Caco-2 (cell line): ENCODE data around the gene QRFP. TPM values are rescaled to one million over a fixed set of nuclear protein-coding genes. Genes with fewer than 3 reads are reported as not detected.

Experiments used
- BruUV-seq: library from RNA; stranded (reverse); fragments of 400-500 nt; replicated peaks from 2 replicates; lab custom pipeline; 2021; lab: Mats Ljungman, UMichigan
- CTCF ChIA-PET: fragments of 300-600 bp; sonication (Branson Sonifier 250); formaldehyde crosslinking; loops from one replicate; lab custom pipeline; 2022; ENCODE audit warnings: antibody characterized with exemption; lab: Charles Lee
- POLR2A ChIA-PET: fragments of 300-600 bp; sonication (Branson Sonifier 250); formaldehyde crosslinking; loops from one replicate; lab custom pipeline; 2022; ENCODE audit warnings: antibody characterized with exemption; lab: Charles Lee
- DNase-seq, 2 experiments: peaks; one replicate each; pipeline versions ENCODE4 v3.0.0 to v3.0.0-alpha.2; 2020 to 2022
- H3K27me3 ChIP-seq: replicated peaks from 2 replicates; pipeline ENCODE4 v1.6.0; 2011; ENCODE audit warnings: low read length; ENCODE audit not compliant: control insufficient read depth, insufficient read depth
- H3K36me3 ChIP-seq: 2 replicates; pipeline ENCODE4 v1.5.1; 2011; ENCODE audit warnings: low read length; ENCODE audit not compliant: control insufficient read depth, insufficient read depth
- H3K4me1 ChIP-seq: fragments of 250-450 bp; sonication (Bioruptor Pico); 2 replicates; pipeline ENCODE4 v1.5.1; 2020; ENCODE audit warnings: mild to moderate bottlenecking
- H3K4me3 ChIP-seq: 2 replicates; pipeline ENCODE4 v1.5.1; 2011; ENCODE audit warnings: low read depth, mild to moderate bottlenecking, control low read depth, low read length
- H3K9me3 ChIP-seq: fragments of 250-450 bp; sonication (Bioruptor Pico); 2 replicates; pipeline ENCODE4 v1.5.1; 2020; ENCODE audit warnings: mild to moderate bottlenecking, moderate library complexity
- H3K27ac Mint-ChIP-seq: one replicate; pipeline ENCODE4 v1.8.0; 2022; ENCODE audit warnings: mixed read lengths; ENCODE audit not compliant: unreplicated experiment
- H3K27me3 Mint-ChIP-seq: one replicate; pipeline ENCODE4 v1.8.0; 2022; ENCODE audit warnings: mixed read lengths; ENCODE audit not compliant: insufficient read depth, unreplicated experiment
- H3K36me3 Mint-ChIP-seq: one replicate; pipeline ENCODE4 v1.8.0; 2022; ENCODE audit warnings: mild to moderate bottlenecking, mixed read lengths; ENCODE audit not compliant: insufficient read depth, unreplicated experiment
- H3K4me1 Mint-ChIP-seq: one replicate; pipeline ENCODE4 v1.8.0; 2022; ENCODE audit warnings: low read depth, mixed read lengths; ENCODE audit not compliant: unreplicated experiment
- H3K4me3 Mint-ChIP-seq: one replicate; pipeline ENCODE4 v1.8.0; 2022; ENCODE audit warnings: mild to moderate bottlenecking, moderate library complexity, mixed read lengths; ENCODE audit not compliant: unreplicated experiment
- H3K9me3 Mint-ChIP-seq: one replicate; pipeline ENCODE4 v1.8.0; 2022; ENCODE audit warnings: mixed read lengths; ENCODE audit not compliant: unreplicated experiment
- CTCF ChIP-seq, 2 experiments: fragments of 200-600 bp in 1 of 2; IDR thresholded peaks; 1 replicate in 1 of 2; 2 replicates in 1 of 2; pipeline versions ENCODE4 v1.5.1 to v1.8.0; 2011 to 2022; ENCODE audit warnings: antibody characterized with exemption in 1 of 2, control low read depth in 1 of 2, inconsistent platforms in 1 of 2, low read depth in 1 of 2, low read length in 1 of 2, mild to moderate bottlenecking in 1 of 2, moderate library complexity in 1 of 2; ENCODE audit not compliant: insufficient read depth in 1 of 2, severe bottlenecking in 1 of 2, unreplicated experiment in 1 of 2
- intact Hi-C: fragments of 100-400 bp; cut with micrococcal nuclease; formaldehyde crosslinking; loops from one replicate; pipeline ENCODE4 v1.10.0; 2022; ENCODE audit not compliant: unreplicated experiment
- total RNA-seq: library from RNA; stranded (reverse); gene quantifications from 2 replicates; pipeline ENCODE4 v1.2.3, GENCODE V29; 2022

The QRFP gene
- total RNA-seq, 1 experiment from 2014 or later, result not detected

DNA sequence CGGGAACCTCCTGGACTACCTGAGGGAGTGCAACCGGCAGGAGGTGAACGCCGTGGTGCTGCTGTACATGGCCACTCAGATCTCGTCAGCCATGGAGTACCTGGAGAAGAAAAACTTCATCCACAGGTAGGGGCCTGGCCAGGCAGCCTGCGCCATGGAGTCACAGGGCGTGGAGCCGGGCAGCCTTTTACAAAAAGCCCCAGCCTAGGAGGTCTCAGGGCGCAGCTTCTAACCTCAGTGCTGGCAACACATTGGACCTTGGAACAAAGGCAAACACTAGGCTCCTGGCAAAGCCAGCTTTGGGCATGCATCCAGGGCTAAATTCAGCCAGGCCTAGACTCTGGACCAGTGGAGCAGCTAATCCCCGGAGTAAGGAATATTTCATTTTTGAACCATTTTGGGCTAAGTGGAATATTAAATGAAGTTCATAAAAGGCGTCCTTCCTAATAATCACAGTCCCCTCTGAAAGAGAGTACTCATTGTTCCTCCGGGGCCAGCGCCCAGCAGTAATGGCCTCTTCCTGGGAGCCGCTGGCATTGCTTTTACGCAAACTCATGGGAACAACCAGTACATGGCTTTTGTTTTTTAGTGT lies 23.6 kb downstream of the QRFP start:
- Histone ChIP-seq H3K4me1 (no peaks in the 10 kb centered on the region), H3K9me3 (no peaks in the 10 kb centered on the region), H3K27me3 (no peaks in the 10 kb centered on the region), H3K36me3 (peaks cover 6% of the 10 kb centered on the region), H3K4me3 (no peak overlapping the region)
- CTCF ChIA-PET, result no interaction called here
- DNase-seq, result no peak
- peaks cover 73% of the 10 kb centered on the region for H3K36me3 Mint-ChIP-seq
- H3K27me3 Mint-ChIP-seq, result no peaks in the 10 kb centered on the region
- H3K27ac Mint-ChIP-seq, result no peak overlapping the region
- BruUV-seq, result no TSS peak
- no peak for TF ChIP-seq CTCF (IDR thresholded peaks at IDR 0.05; ENCODE audit: insufficient read depth in 1 of 2, low read depth in 1 of 2, low read length in 1 of 2, severe bottlenecking in 1 of 2, unreplicated experiment in 1 of 2)
- no peaks in the 10 kb centered on the region for H3K9me3 Mint-ChIP-seq
- H3K4me3 Mint-ChIP-seq, result no peak overlapping the region
- H3K4me1 Mint-ChIP-seq, result no peaks in the 10 kb centered on the region
- POLR2A ChIA-PET, result no interaction called here
- intact Hi-C loops, result no loop called here

DNA sequence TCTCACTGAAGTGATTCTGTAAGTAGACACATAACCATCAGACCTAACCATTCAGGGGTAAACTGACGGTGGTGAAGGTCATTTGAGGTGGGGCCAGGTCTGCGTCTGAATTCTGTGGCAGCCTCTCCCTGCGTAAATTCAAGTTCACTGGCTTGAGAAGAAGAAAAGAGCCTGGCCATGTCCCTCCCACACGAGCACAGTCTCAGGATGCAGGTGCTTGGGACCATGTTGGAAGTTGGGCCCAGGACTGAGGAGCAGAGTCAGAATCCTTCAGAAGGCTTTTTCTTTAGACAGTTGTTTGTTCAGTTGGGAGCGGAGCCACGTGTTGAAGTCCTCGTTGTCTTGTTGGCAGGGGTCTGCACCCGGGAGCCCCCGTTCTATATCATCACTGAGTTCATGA lies 24.1 kb downstream of the QRFP start:
- Histone ChIP-seq H3K4me1 (no peaks in the 10 kb centered on the region), H3K4me3 (no peak overlapping the region), H3K27me3 (no peaks in the 10 kb centered on the region), H3K36me3 (peaks cover 7% of the 10 kb centered on the region), H3K9me3 (no peaks in the 10 kb centered on the region)
- no peaks in the 10 kb centered on the region for H3K27me3 Mint-ChIP-seq
- peaks cover 69% of the 10 kb centered on the region for H3K36me3 Mint-ChIP-seq
- CTCF ChIA-PET, result interaction anchor here (0.6 to 0.7 kb wide), 2 partner anchors 8 to 184 kb away, joined by 3 read pairs; no protein-coding TSS in a partner anchor
- no peak for TF ChIP-seq CTCF (IDR thresholded peaks at IDR 0.05; ENCODE audit: insufficient read depth in 1 of 2, low read depth in 1 of 2, low read length in 1 of 2, severe bottlenecking in 1 of 2, unreplicated experiment in 1 of 2)
- no peaks in the 10 kb centered on the region for H3K4me1 Mint-ChIP-seq
- no peaks in the 10 kb centered on the region for H3K9me3 Mint-ChIP-seq
- no peak overlapping the region for H3K27ac Mint-ChIP-seq
- no TSS peak for BruUV-seq
- H3K4me3 Mint-ChIP-seq, result no peak overlapping the region
- no peak for DNase-seq
- intact Hi-C loops, result no loop called here
- POLR2A ChIA-PET, result no interaction called here

DNA sequence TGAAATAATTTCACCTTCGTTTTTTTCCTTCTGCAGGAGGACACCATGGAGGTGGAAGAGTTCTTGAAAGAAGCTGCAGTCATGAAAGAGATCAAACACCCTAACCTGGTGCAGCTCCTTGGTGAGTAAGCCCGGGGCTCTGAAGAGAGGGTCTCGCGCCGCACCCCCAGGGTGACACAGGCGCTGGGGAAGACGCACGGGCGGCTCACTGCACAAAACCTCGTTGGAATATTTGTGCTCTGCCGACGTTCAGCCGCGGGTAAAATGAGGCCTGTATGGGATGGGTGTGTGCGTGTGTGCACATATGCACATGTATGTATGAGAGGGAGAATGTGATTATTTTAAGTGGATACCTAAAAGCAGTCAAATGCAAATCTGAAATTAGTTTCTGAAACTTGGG lies 24.5 kb downstream of the QRFP start:
- Mint-ChIP-seq H3K9me3 (no peaks in the 10 kb centered on the region), H3K4me3 (no peak overlapping the region), H3K27me3 (no peaks in the 10 kb centered on the region), H3K27ac (no peak overlapping the region), H3K36me3 (peaks cover 69% of the 10 kb centered on the region), H3K4me1 (no peaks in the 10 kb centered on the region)
- TF ChIP-seq CTCF (IDR thresholded peaks at IDR 0.05; ENCODE audit: insufficient read depth in 1 of 2, low read depth in 1 of 2, low read length in 1 of 2, severe bottlenecking in 1 of 2, unreplicated experiment in 1 of 2), result no peak
- Histone ChIP-seq H3K4me1 (no peaks in the 10 kb centered on the region), H3K27me3 (no peaks in the 10 kb centered on the region), H3K36me3 (peaks cover 8% of the 10 kb centered on the region), H3K9me3 (no peaks in the 10 kb centered on the region), H3K4me3 (no peak overlapping the region)
- ChIA-PET CTCF (interaction anchor here (0.6 to 0.7 kb wide), 2 partner anchors 9 to 184 kb away, joined by 3 read pairs; no protein-coding TSS in a partner anchor), POLR2A (no interaction called here)
- no peak for DNase-seq
- BruUV-seq, result no TSS peak
- intact Hi-C loops, result no loop called here
